GM20431 (cell line): ENCODE data around the gene PDLIM5.
"Not testable (repeated sequence)": the region's sequence is repeated elsewhere in the genome, so short reads cannot be mapped to it uniquely, and the experiment has no call there.

Experiments used
- in situ Hi-C: fragments of 300-500 bp; cut with MseI, MboI; formaldehyde crosslinking; loops from one replicate; pipeline ENCODE4 v1.15.0; 2020; ENCODE audit warnings: low sequenced_read_pairs; ENCODE audit not compliant: unreplicated experiment

Gene PDLIM5

DNA sequence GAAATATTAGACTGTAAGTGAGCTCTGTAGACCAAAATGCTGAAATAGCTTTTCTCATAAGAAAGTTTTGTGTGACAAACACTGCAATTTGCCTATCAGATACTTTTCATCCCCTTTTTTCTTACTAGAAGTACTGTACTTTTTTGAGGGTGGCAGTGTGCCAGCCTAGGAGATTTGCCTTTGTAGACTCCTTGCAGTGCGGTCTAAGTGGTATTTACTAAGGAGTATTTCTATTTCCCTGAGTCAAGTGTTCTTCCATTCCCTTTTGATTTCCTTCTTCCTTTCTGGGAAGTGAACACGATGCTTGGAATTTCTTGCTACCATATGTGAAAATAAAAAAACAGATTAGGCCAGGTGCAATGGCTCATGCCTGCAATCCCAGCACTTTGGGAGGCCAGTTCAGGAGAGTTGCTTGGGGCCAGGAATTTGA is 34.6 kb downstream of the PDLIM5 start:
- in situ Hi-C loops: no loop called here

DNA sequence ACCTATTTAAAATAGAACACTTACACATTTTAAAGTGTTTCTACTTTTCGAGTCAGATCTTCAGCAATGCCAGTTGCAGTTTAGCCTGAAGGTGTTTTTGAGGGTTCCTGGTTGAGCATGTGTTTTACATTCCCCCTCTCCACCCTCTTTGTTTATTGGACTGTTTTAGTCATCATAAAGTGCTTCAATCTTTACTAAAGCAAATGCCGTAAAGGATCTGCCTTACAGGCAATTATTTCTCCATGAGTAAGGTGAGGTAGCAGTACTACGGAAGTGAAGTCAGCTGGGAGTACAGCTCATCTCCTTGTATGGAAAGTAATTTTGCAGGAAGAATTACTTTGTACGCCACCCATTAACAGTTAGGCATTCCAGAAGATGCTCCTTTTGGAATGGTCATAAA is 36.9 kb downstream of the PDLIM5 start:
- in situ Hi-C loops: no loop called here

DNA sequence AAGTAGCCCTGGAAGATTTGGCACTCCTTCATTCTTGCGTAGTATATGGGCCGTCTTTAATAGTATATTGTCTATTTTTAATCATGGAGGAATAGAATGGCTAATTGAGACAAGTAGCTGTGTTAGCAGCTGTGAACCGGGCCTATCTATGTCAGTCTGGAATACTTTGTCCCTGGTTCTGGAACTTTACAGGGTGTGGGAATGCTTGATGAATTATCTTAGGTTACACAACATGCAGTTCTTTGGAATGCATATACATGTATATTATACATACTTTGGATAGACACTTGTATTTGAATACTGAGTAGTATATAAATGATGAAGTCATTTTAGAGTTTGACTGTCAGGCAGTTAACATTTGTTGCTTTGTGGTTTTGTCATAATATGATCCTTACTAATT is 37.4 kb downstream of the PDLIM5 start:
- in situ Hi-C loops: no loop called here

DNA sequence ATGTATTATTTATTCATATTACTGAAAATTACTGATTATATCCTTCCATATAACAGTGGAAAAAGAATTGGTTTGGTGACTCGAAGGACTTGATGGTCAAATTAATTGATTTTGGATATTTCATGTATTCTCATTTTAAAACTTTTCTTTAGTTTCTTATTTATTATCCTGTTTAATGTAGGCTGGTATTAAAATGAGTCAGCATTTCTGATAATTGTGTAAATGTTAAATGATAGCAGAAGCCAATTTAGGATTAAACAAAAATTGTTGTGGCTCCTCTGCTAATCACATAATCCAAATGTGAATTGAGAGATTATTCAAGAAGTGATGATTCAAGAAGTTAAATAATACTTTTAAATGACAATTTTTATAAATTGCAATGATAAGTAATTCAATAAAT is 38.7 kb downstream of the PDLIM5 start:
- in situ Hi-C loops: no loop called here

DNA sequence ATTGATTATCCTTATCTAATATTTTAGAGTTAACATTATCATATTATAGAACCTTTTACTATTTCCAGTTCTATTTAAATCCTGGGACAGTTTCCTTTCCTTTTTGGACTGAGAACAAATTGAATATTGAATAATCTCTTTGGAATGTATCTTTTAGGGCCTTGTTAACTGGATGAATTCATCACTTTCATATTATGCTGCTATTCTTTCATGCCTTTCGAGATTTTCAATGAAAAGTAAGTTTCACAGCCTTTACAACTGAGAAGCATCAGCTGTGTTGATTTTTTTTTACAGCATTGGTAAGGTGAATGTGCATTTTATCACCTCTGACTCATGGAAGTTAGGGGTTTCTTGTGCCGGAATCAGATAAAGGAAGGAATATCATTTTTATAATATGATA is 39.6 kb downstream of the PDLIM5 start:
- in situ Hi-C loops: no loop called here

DNA sequence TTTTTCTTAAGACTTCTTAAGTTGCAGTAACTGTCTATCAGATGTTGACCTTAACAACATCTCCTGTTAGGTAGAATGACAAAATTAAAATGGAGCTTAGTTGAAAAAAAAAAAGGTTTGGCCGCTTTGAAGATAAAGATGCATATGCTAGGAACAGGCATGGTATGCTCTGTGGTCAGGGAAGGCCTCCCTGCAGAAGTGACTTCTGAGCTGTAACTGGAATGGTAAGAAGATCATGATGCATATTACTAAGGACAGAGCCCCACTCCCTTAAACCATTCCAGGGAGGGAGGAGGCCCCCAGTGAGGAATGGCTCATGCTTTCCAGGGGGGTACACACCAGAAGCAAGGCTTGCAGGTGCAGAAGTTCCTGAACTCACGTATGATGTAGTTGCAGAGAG is 43.7 kb downstream of the PDLIM5 start:
- in situ Hi-C loops: no loop called here

DNA sequence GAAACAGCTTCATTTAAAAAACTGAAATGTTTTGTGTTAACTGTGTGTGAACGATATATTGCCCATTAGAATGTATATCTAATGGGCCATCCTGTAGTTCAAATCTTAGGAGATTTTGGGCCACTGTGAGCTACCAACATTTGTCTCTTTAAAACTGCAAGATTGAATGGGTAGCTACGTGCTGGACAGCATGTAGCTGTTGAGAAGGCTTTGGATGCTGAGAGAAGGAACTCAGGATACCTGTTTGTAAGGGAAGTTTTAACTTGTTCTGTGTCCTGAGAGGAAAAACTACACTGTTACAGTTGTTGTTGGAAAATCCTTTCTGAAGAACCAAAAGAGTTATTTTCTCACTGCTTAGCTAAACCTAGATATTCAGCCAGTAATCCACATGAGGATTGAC is 45.9 kb downstream of the PDLIM5 start:
- in situ Hi-C loops: no loop called here

DNA sequence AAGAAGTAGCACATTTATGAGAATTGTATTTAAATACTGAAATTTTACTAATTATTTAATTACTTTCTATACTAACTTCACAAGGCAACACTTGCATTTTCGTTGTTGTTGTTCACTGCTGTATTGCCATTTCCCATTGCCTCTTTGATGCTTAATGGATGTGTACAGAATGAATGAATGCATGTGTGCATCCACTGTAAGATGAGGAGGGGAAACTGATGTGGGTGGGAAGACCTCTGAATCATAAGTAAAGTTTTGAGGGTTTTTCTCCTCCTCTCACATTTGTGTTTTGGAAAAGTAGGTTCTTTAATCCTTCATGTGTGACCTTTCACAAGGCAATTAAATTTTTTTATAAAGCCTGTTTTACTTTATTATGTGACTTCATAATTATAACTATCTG is 46.8 kb downstream of the PDLIM5 start:
- in situ Hi-C loops: no loop called here

DNA sequence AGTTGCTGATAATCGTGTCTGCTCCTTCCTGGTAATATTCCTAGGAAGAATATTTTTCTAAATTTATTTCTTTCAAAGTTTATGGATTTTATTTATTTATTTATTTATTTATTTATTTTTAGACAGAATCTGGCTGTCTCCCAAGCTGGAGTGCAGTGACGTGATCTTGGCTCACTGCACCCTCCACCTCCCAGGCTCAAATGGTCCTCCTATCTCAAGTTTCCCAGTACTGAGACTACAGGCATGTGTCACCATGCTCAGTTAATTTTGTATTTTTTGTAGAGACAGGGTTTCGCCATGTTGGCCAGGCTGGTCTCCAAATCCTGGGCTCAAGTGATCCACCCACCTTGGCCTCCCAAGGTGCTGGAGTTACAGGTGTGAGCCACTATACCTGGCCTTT is 48.9 kb downstream of the PDLIM5 start:
- in situ Hi-C loops: no loop called here

DNA sequence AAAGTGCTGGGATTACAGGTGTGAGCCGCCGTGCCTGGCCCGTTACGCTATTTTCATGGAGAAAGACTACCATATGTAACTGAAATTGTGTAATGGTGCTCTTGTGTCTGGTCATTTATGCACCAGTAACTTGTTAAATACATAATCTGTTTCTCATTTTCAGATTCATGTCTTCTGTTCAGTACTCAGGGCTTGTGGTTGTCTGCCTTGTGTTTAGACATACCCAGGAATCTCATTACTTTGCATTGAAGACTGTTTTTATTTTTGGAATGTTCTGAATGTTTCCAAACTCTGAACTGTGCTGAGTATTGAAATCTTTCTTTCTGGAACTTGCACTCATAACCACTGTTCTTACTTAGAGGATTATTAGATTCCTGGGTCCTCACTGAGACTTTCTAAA is 52.8 kb downstream of the PDLIM5 start:
- in situ Hi-C loops: no loop called here

DNA sequence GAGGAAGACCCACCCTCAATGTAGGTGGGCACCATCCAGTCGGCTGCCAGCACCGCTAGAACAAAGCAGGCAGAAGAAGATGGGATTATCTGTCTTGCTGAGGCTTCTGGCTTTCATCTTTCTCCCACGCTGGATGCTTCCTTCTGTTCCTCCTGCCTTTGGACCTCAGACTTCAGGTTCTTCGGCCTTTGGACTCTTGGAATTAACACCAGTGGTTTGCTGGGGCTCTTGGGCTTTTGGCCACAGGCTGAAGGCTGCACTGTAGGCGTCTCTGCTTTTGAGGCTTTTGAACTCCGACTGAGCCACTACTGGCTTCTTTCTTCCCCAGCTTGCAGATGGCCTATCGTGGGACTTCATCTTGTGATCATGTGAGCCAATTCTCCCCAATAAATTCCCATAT is 55.1 kb downstream of the PDLIM5 start:
- in situ Hi-C loops: no loop called here

DNA sequence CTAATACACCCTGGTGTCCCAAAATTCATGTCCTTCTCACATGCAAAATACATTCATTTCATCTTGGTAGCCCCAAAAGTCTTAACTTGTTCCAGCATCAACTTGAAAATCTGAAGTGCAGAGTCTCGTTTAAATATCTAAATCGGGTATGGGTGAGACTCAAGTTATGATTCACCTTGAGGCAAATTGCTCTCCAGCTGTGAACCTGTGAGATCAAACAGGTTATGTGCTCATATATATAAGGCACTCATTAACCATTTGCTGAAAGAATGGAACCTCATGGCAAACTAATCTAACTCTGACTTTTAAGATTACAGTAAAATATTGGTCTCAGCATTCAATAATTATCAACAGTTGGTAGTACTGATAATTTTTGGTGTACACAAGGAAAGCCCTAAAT is 55.5 kb downstream of the PDLIM5 start:
- in situ Hi-C loops: no loop called here

DNA sequence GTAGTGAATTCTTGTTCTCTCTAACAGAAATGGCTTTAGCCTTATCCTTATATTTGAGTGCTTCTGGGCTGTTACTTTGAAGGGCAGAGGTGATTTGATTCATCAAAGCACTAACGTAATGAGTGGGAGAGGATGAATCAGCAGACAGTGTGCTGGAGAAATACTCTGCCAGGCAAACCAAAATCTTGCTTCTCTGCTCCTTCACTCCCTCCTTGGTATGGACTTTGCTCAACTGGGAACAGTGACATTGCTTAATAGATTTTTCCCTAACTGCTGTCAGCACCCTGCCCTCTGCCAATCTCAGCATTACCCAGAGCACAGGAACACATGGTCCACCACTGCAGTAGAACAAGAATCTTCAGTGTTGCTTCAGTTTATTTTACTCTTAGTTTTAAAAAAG is 56.0 kb downstream of the PDLIM5 start:
- in situ Hi-C loops: no loop called here

DNA sequence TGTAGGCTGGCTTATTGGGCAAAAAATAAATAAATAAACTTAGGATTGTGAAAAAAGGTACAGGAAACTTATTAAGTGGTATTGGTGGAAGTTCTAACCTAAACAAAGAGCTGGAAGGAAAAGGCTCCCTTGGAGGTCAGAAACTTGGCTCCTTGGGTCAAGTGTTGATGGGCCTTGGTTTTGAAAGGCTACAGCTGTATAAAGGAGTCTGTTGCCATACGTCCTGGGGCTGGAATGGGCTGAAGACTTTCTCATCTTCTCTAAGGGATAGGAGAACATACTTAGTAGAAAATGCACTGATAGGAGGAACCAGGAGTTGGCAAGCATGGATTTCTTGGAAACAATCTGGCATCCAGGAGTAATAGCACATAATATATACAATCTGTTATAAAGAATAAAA is 56.6 kb downstream of the PDLIM5 start:
- in situ Hi-C loops: no loop called here

DNA sequence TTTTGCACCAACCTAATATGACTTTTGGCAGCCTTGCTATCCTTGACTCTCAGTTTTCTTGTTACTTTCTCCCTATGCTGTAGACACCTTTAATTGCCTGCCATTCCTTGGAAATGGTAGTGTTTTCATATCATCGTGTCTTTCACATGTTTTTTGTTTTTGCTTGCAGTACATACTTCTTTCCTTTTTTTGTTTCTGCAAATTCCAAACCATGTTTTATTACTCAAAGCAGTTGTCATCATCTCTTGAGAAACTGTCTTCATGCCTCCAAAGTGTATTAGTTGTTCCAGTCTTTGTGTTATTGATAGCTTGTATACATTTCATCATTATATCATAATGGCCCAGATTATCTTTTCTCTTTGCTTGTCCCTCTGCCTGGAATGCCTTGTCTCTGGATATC is 57.1 kb downstream of the PDLIM5 start:
- in situ Hi-C loops: no loop called here

DNA sequence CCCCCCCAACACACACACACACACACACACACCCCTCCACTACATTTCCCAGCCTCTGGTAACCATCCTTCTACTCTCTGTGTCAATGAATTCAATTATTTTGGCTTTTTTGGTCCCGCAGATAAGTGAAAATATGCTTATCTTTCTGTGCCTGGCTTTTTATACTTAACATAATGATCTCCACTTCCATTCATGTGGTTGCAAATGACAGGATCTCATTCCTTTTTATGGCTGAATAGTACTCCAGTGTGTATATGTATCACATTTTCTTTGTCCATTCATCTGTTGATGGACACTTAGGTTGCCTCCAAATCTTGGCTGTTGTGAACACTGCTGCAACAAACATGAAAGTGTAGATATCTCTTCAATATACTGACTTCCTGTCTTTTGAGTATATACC is 59.8 kb downstream of the PDLIM5 start:
- in situ Hi-C loops: no loop called here

DNA sequence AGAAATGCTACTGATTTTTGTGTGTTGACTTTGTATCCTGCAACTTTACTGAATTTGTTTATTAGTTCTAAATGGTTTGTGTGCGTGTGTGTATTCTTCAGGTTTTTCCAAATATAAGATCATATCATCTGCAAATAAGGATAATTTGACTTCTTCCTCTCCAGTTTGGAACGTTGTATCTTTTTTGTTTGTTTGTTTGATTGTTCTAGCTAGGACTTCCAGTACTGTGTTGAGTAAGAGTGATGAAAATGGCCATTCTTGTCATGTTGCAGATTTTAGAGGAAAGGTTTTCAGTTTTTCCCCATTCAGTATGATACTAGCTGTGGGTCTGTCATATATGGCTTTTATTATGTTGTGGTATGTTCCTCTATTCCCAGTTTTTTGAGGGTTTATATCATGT is 61.8 kb downstream of the PDLIM5 start:
- in situ Hi-C loops: not testable (repeated sequence)

DNA sequence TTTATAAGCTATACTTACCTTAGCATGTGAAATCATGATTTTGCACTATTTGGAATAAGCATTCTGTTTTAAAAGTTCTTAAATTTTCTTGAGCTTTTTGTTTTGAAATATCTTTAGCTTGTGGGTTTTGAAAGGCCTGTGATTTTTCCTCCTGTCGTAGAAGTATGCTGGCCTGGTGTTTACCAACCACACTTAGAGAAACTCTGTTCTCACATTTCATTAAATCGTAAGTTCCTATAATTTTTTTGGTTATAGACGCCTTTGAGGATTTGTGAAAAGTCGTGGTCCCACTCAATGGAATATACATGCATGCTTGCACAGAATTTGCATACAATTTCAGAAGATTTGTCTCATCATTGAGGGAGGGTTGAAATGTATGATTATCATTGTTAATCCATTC is 63.6 kb downstream of the PDLIM5 start:
- in situ Hi-C loops: no loop called here

DNA sequence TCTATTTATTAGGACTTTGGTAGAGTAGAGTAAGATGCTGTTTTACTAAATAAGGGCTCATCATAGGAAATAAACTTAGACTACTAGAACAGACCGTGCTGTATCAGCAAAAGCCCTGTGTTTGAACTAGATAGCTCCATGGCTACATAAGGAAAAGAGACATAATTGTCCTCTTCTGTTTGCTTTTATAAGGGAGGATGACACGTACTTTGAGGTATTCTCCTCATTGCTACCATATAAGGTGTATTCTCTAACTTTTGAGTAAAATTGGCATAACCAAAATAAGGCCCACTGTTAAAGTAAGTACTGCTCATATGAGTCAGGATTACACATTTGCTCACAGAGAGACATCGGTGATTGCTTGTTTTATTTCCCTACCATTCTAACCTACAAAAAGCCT is 64.3 kb downstream of the PDLIM5 start:
- in situ Hi-C loops: no loop called here

DNA sequence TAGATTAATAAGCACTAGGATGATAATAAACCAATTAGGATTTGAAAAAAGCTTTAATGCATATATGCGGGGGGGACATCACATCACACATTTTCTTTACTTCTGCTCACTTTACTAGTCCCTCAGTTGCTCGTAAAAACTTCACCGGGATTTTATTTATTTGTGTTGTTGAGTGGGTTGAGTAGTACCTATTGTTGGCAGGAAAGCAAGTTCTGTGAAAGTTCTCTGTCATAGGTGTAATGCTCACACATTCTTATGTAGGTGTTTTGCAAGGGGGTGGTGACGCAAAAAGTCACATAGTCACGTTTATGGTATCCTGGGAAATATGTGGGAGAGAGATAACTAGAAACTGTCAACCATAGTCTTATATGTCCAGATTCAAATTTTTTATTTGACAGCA is 65.3 kb downstream of the PDLIM5 start:
- in situ Hi-C loops: no loop called here

DNA sequence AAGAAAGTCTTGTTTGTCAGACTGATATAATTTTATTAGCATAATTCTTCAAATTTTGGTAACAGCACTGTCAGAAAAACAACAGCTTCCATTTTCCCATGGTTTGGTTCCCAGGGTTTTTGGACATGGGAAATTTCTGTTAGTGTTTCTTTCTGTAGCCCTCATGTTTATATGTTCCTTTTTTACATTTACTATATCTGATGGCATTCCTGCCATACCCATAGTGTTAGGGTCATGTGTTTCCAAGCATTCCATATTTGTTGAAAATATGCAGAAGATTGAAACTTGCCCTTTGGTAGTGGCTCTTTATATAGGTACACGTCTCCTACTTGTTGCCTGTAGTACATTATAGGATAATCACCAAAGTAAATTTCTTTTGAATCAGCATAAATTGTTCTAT is 65.8 kb downstream of the PDLIM5 start:
- in situ Hi-C loops: no loop called here

DNA sequence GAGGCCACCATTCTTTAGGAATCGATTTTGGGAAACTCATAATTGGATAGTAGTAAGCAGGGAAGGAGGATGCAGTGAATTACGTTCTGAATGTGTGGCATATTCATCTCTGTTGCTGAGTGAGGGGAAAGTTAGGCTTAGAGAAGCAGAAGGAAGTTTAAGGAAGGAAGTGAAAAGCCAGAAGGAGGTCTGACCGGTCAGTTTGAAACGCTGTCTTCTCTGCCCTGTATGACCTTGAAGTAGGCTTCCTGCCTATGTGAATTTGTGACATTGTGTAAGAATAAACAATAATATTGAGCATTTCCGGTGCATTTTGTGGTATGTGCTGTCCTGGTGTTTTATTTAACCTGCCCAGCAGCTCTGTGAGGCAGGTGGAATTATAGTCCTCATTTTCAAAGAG is 67.3 kb downstream of the PDLIM5 start:
- in situ Hi-C loops: no loop called here
